Hepatocyte (in vitro differentiated cells): ENCODE data around the gene IKBKE. TPM values are rescaled to one million over a fixed set of nuclear protein-coding genes. Genes with fewer than 3 reads are reported as not detected.

Experiments
- DNase-seq: peaks from one replicate; pipeline ENCODE4 v3.0.0-alpha.2; 2016; ENCODE audit warnings: low spot score
- H2AFZ ChIP-seq: fragments of 200-600 bp; sonication (generic); 2 replicates; pipeline ENCODE4 v1.6.0; 2016; ENCODE audit warnings: antibody characterized with exemption, mild to moderate bottlenecking
- H3K27ac ChIP-seq: fragments of 200-600 bp; sonication (generic); 2 replicates; pipeline ENCODE4 v1.5.1; 2016; ENCODE audit warnings: mild to moderate bottlenecking
- H3K27me3 ChIP-seq: fragments of 200-600 bp; sonication (generic); 2 replicates; pipeline ENCODE4 v1.6.1; 2016
- H3K36me3 ChIP-seq: fragments of 200-600 bp; sonication (generic); replicated peaks from 2 replicates; pipeline ENCODE4 v1.5.1; 2016; ENCODE audit warnings: low read depth; ENCODE audit not compliant: insufficient read depth
- H3K4me1 ChIP-seq: fragments of 200-600 bp; sonication (generic); 2 replicates; pipeline ENCODE4 v1.5.1; 2016; ENCODE audit warnings: mild to moderate bottlenecking, moderate library complexity; ENCODE audit not compliant: insufficient read depth
- H3K4me2 ChIP-seq: fragments of 200-600 bp; sonication (generic); 2 replicates; pipeline ENCODE4 v1.6.0; 2016
- H3K4me3 ChIP-seq: fragments of 200-600 bp; sonication (generic); 2 replicates; pipeline ENCODE4 v1.5.1; 2016; ENCODE audit warnings: mild to moderate bottlenecking
- H3K79me2 ChIP-seq: fragments of 200-600 bp; sonication (generic); 2 replicates; pipeline ENCODE4 v1.6.0; 2017; ENCODE audit warnings: mild to moderate bottlenecking
- H3K9me2 ChIP-seq: fragments of 200-600 bp; sonication (generic); replicated peaks from 2 replicates; pipeline ENCODE4 v1.6.0; 2017; ENCODE audit warnings: mild to moderate bottlenecking; ENCODE audit not compliant: insufficient read depth
- H3K9me3 ChIP-seq: fragments of 200-600 bp; sonication (generic); 2 replicates; pipeline ENCODE4 v1.5.1; 2016; ENCODE audit warnings: low read depth, mild to moderate bottlenecking
- H4K20me1 ChIP-seq: fragments of 200-600 bp; sonication (generic); 2 replicates; pipeline ENCODE4 v1.6.0; 2016; ENCODE audit warnings: mild to moderate bottlenecking; ENCODE audit not compliant: insufficient read depth, poor library complexity, severe bottlenecking
- CTCF ChIP-seq: fragments of 200-600 bp; sonication (generic); IDR thresholded peaks from 2 replicates; pipeline ENCODE4 v1.5.1; 2016; ENCODE audit warnings: antibody characterized with exemption, mild to moderate bottlenecking; ENCODE audit not compliant: poor library complexity
- EZH2 ChIP-seq: fragments of 200-600 bp; sonication (generic); IDR thresholded peaks from 2 replicates; pipeline ENCODE4 v1.6.1; 2016; ENCODE audit warnings: antibody characterized with exemption, mild to moderate bottlenecking, borderline replicate concordance
- EZH2phosphoT487 ChIP-seq: fragments of 200-600 bp; sonication (generic); IDR thresholded peaks from one replicate; pipeline ENCODE4 v1.6.1; 2018; ENCODE audit warnings: antibody characterized with exemption, mild to moderate bottlenecking, low read depth, moderate library complexity; ENCODE audit not compliant: unreplicated experiment, severe bottlenecking
- WGBS: methylation state at CpG from one replicate; pipeline ENCODE4 v1.1.6; 2016; ENCODE audit warnings: low lambda C conversion rate; ENCODE audit errors: missing lambda C conversion rate; 5-methylcytosine and 5-hydroxymethylcytosine counted together
- polyA plus RNA-seq: library from polyadenylated mRNA; unstranded; fragments of >200 nt; fragmentation: Nextera tagmentation; extraction: Ambion mirVana; gene quantifications from 2 replicates; pipeline ENCODE4 v1.2.1, GENCODE V29; 2016
- total RNA-seq: library from RNA; depleted of rRNA; stranded (reverse); fragments of >200 nt; gene quantifications from 2 replicates; pipeline ENCODE4 v1.2.3, GENCODE V29; 2014

The IKBKE gene
- total and polyA plus RNA-seq, 2 experiments from 2014 or later, result 5.9 to 6.4 TPM

GRCh38 chr1:206441336-206441967 lies 28.8 kb upstream of the IKBKE start:
- TF ChIP-seq EZH2phosphoT487 (no peak), EZH2 (no peak), CTCF (no peak)
- Histone ChIP-seq H3K27ac (no peak overlapping the region), H3K4me2 (no peak overlapping the region), H3K9me2 (no peaks in the 10 kb centered on the region), H3K4me3 (no peak overlapping the region), H4K20me1 (no peaks in the 10 kb centered on the region), H2AFZ (no peak overlapping the region), H3K9me3 (no peaks in the 10 kb centered on the region), H3K79me2 (no peaks in the 10 kb centered on the region), H3K4me1 (no peaks in the 10 kb centered on the region), H3K36me3 (no peaks in the 10 kb centered on the region), H3K27me3 (no peaks in the 10 kb centered on the region)
- 94% methylated on average over 7 of the region's 7 CpGs for WGBS
- DNase-seq, result no peak

DNA sequence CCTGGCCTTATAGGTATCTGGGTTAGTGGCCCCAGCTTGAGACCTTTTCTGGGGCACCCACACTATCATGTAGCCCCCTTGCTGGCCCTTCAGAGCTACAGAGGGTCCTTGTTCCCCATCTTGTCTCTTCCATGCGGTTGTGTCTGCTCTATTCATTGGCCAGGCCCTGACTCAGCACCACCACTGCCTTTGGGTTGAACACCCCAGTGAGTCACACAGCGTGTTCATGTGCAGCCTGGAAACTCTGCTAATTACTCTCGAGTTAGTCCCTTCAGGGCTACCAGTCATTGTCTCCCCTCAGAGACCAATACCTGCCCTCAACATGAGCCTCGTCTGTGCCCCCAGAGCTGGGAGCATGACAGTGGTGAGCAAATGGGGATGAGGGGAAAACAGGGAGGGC lies 28.2 kb upstream of the IKBKE start:
- no peak overlapping the region for H3K4me3 ChIP-seq
- H3K4me1 ChIP-seq, result no peaks in the 10 kb centered on the region
- no peak overlapping the region for H3K27ac ChIP-seq
- no peak for DNase-seq
- no peaks in the 10 kb centered on the region for H3K27me3 ChIP-seq
- no peaks in the 10 kb centered on the region for H3K9me2 ChIP-seq
- H4K20me1 ChIP-seq, result no peaks in the 10 kb centered on the region
- no peak for TF ChIP-seq CTCF
- no peak for TF ChIP-seq EZH2phosphoT487
- TF ChIP-seq EZH2, result no peak
- H3K4me2 ChIP-seq, result no peak overlapping the region
- H3K79me2 ChIP-seq, result no peaks in the 10 kb centered on the region
- WGBS, result 90% methylated on average over 4 of the region's 4 CpGs
- no peaks in the 10 kb centered on the region for H3K36me3 ChIP-seq
- no peak overlapping the region for H2AFZ ChIP-seq
- no peaks in the 10 kb centered on the region for H3K9me3 ChIP-seq

DNA sequence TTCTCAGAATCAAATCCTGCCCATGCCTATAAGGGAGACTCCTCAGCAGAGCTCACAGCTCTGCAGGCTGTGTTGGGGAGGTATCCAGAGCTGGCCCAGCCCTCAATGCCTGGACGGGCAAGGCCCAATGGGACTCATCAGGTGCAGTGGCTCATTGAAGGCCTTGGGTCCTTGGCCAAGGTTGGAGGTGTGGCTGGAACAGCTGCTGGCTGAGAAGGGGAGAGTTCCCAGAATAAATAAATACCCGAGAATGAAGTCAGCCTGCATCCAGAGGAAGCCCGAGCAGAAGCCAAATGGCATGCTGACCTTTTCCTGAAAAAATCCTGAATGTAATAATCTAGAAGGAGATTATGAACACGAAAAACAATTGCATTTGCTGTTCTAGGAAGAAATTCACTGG lies 25.2 kb upstream of the IKBKE start:
- no peaks in the 10 kb centered on the region for H3K79me2 ChIP-seq
- no peaks in the 10 kb centered on the region for H3K9me3 ChIP-seq
- TF ChIP-seq CTCF (no peak), EZH2 (no peak), EZH2phosphoT487 (no peak)
- no peaks in the 10 kb centered on the region for H3K27me3 ChIP-seq
- H2AFZ ChIP-seq, result no peak overlapping the region
- H3K4me3 ChIP-seq, result no peak overlapping the region
- H3K36me3 ChIP-seq, result no peaks in the 10 kb centered on the region
- H3K27ac ChIP-seq, result no peak overlapping the region
- WGBS, result 84% methylated on average over 4 of the region's 4 CpGs
- no peaks in the 10 kb centered on the region for H3K9me2 ChIP-seq
- H3K4me1 ChIP-seq, result no peaks in the 10 kb centered on the region
- no peak overlapping the region for H3K4me2 ChIP-seq
- no peaks in the 10 kb centered on the region for H4K20me1 ChIP-seq
- DNase-seq, result no peak
